T follicular helper cell (primary cell): ENCODE results near the gene STK4.

Experiments used
- DNase-seq: peaks from one replicate; pipeline ENCODE4 v3.0.0-alpha.2; 2020; ENCODE audit warnings: low read depth

Gene STK4

GRCh38 chr20:45112754-45113153 is 146.4 kb downstream of the STK4 start:
- DNase-seq: no peak

GRCh38 chr20:45113865-45114264 is 147.6 kb downstream of the STK4 start:
- DNase-seq: no peak

GRCh38 chr20:45114465-45115385 is 148.4 kb downstream of the STK4 start, which contains the start of gene WFDC5:
WFDC5 (minus strand) TSS chr20:45115174; CDS start chr20:45115083, 91 bp downstream.
- DNase-seq: no peak

- DNase-seq: no peak
These were observed 149.1 kb downstream of the STK4 start for GRCh38 chr20:45115386-45115774.

GRCh38 chr20:45115829-45116228 is 149.5 kb downstream of the STK4 start:
- no peak for DNase-seq

GRCh38 chr20:45117581-45117980 is 151.3 kb downstream of the STK4 start:
- no peak for DNase-seq

- DNase-seq: no peak
These were observed 151.7 kb downstream of the STK4 start for GRCh38 chr20:45118028-45118427.

- DNase-seq: no peak
These were observed 153.4 kb downstream of the STK4 start for GRCh38 chr20:45119556-45120266.

- DNase-seq: no peak
These were observed 155.1 kb downstream of the STK4 start for GRCh38 chr20:45121388-45121787.

GRCh38 chr20:45124365-45124764 is 158.1 kb downstream of the STK4 start, which contains the start of gene WFDC12:
WFDC12 (minus strand) TSS chr20:45124465; CDS start chr20:45124447, 18 bp downstream.
- DNase-seq: no peak

GRCh38 chr20:45128099-45128498 is 161.8 kb downstream of the STK4 start:
- DNase-seq: no peak
